ENCODE data around the gene PCLO.

PCLO gene

DNA sequence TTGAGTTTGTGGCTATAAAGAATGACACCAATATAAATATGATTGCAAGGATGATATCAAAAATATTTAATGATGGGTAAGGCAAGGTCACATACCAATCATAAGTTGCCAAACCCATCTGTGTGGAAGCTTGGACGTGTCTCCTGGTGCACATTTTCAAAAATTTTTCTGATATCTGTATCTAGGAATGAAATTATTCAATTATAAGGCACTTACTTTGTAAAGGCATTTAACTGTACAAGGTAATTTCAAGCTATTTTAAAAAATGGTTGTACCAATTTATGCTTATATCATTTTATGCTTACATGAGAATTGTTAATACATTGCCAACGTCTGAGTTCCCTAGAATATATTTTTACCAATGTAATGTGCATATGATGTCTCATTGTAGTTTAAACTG, 412.7 kb downstream of the PCLO start:
- H3K9me3 ChIP-seq (ENCODE audit: insufficient read depth, low read depth, low read length), result no peaks in the 10 kb centered on the region
- no peaks in the 10 kb centered on the region for H3K27me3 ChIP-seq (ENCODE audit: insufficient read depth, low read length)
- no peak overlapping the region for H3K4me3 ChIP-seq (ENCODE audit: low read length)
- no peak overlapping the region for H3K9ac ChIP-seq (ENCODE audit: low read depth, low read length)
- no peaks in the 10 kb centered on the region for H3K36me3 ChIP-seq (ENCODE audit: insufficient read depth, low read depth, low read length)
- H3K4me1 ChIP-seq (ENCODE audit: insufficient read depth, low read length), result 0 out of 2 replicates have a peak, but pooled peaks cover 4% of the 10 kb centered on the region
- no peak overlapping the region for H3K27ac ChIP-seq (ENCODE audit: low read length)

DNA sequence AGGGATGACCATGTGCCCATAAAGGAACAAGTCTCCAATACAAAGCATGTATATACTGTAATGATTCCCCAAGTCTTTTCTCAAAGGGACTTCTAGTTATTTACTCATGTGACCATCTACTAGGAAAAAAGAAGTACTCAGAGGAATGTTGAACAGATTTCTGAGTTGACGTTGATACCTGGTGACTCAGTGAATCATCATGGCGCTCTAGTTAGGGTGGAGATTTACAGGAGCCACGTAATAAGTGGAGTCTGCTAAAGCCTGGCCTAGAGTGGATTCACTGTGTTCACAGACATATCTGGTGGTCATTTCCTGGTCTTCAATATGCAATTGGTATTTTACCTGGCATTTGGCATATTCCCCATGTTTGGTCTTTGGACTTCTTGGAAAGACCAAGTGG, 416.9 kb downstream of the PCLO start:
- Histone ChIP-seq H3K9ac (ENCODE audit: low read depth, low read length) (no peak overlapping the region), H3K27ac (ENCODE audit: low read length) (no peak overlapping the region), H3K4me1 (ENCODE audit: insufficient read depth, low read length) (peaks cover 13% of the 10 kb centered on the region; the same call in 1 of the 2 replicates), H3K4me3 (ENCODE audit: low read length) (no peak overlapping the region), H3K36me3 (ENCODE audit: insufficient read depth, low read depth, low read length) (no peaks in the 10 kb centered on the region), H3K27me3 (ENCODE audit: insufficient read depth, low read length) (no peaks in the 10 kb centered on the region), H3K9me3 (ENCODE audit: insufficient read depth, low read depth, low read length) (no peaks in the 10 kb centered on the region)

DNA sequence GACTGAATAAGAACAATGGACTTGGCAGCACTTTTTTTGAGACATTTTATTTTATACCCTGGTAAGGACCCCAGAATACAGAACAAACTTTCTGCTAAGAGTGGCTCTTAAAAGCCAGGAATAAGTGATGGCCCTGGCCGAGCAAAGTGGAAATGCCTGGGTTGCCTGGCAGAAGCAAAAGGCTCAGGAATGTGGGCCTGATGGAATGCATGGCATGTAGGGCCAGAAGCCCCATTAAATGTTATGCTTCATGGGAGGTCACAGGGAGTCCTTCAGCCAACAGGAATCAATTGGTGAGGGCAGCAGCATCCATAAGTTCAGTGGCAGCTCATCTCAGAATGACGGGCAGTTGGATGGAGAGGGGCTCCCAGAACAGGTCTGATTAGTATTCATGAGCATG, 417.6 kb downstream of the PCLO start:
- no peaks in the 10 kb centered on the region for H3K27me3 ChIP-seq (ENCODE audit: insufficient read depth, low read length)
- no peaks in the 10 kb centered on the region for H3K9me3 ChIP-seq (ENCODE audit: insufficient read depth, low read depth, low read length)
- no peak overlapping the region for H3K9ac ChIP-seq (ENCODE audit: low read depth, low read length)
- no peak overlapping the region for H3K4me3 ChIP-seq (ENCODE audit: low read length)
- no peaks in the 10 kb centered on the region for H3K36me3 ChIP-seq (ENCODE audit: insufficient read depth, low read depth, low read length)
- H3K27ac ChIP-seq (ENCODE audit: low read length), result no peak overlapping the region
- H3K4me1 ChIP-seq (ENCODE audit: insufficient read depth, low read length), result peaks cover 13% of the 10 kb centered on the region; the same call in 1 of the 2 replicates

DNA sequence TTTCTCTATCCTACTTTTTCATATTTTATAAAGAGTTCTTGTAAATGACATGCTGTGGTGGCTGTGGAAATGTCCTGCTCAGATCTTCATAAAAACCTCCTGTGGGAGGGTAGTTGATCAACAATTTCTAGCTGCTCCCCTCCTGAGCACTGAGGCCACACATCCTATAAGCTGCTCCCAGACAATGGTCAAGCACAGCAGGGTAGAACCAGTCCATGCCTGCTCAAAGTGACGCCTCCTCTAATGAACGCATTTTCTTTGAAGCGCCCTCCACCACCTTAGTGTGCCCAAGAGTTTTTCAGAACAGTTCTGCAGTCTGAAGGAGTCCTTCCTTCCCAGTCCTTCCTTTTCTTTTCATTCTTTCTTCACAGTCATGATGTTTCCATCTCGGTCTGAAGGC, 420.5 kb downstream of the PCLO start:
- no peaks in the 10 kb centered on the region for H3K36me3 ChIP-seq (ENCODE audit: insufficient read depth, low read depth, low read length)
- no peaks in the 10 kb centered on the region for H3K27me3 ChIP-seq (ENCODE audit: insufficient read depth, low read length)
- peaks cover 13% of the 10 kb centered on the region; the same call in 1 of the 2 replicates for H3K4me1 ChIP-seq (ENCODE audit: insufficient read depth, low read length)
- no peak overlapping the region for H3K4me3 ChIP-seq (ENCODE audit: low read length)
- no peak overlapping the region for H3K9ac ChIP-seq (ENCODE audit: low read depth, low read length)
- no peaks in the 10 kb centered on the region for H3K9me3 ChIP-seq (ENCODE audit: insufficient read depth, low read depth, low read length)
- H3K27ac ChIP-seq (ENCODE audit: low read length), result no peak overlapping the region

DNA sequence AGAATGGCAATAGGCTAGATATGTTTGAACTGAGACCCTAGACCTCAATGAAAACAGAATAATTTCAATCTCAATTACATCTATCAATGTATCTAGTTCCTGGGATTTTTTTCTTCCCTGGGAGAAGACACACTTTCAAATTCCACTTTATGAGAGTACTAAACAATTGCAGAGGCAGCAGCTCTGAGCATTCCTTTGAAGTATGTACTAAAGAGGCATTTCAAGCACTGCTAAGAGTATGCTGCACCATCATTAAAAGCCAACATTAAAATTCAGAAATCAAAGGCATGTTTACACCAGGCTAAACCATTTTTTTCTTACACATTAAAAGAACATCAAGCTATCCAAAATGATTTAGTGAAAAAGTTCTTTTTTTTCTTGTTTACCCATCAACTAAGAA, 421.2 kb downstream of the PCLO start:
- no peaks in the 10 kb centered on the region for H3K9me3 ChIP-seq (ENCODE audit: insufficient read depth, low read depth, low read length)
- H3K9ac ChIP-seq (ENCODE audit: low read depth, low read length), result no peak overlapping the region
- H3K27me3 ChIP-seq (ENCODE audit: insufficient read depth, low read length), result no peaks in the 10 kb centered on the region
- no peak overlapping the region for H3K27ac ChIP-seq (ENCODE audit: low read length)
- no peaks in the 10 kb centered on the region for H3K36me3 ChIP-seq (ENCODE audit: insufficient read depth, low read depth, low read length)
- H3K4me1 ChIP-seq (ENCODE audit: insufficient read depth, low read length), result peaks cover 13% of the 10 kb centered on the region; the same call in 1 of the 2 replicates
- no peak overlapping the region for H3K4me3 ChIP-seq (ENCODE audit: low read length)

DNA sequence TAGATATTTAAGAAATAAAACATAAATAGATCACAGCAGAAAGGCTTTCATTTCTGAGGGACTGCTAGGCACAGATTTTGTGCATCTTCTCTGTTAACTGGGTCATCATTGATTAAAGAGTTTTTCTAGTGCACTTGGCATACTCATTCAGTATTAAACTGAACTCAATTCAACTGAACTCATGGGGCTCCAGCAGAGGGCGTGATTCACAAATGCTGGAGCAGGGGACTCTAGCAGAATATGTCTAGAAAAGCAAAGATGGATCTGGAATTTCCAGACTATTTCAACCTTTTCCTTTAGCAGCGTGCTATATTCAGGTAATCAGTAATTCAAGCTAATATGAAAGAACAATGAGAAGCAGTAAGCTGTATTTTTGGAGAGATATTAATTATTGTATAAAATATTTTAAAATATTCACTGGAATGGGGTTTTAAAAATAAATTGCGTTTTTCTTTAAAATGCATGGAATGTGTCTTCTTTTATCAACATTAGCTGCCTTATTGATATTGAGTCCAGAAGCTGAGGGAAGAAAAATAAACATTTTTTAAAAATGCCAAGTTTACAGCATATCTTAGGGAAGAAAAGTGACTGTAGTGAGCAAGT, 422.3 kb downstream of the PCLO start:
- Histone ChIP-seq H3K27ac (ENCODE audit: low read length) (no peak overlapping the region), H3K9ac (ENCODE audit: low read depth, low read length) (no peak overlapping the region), H3K36me3 (ENCODE audit: insufficient read depth, low read depth, low read length) (no peaks in the 10 kb centered on the region), H3K4me3 (ENCODE audit: low read length) (no peak overlapping the region), H3K4me1 (ENCODE audit: insufficient read depth, low read length) (peaks cover 12% of the 10 kb centered on the region; the same call in 1 of the 2 replicates), H3K27me3 (ENCODE audit: insufficient read depth, low read length) (no peaks in the 10 kb centered on the region), H3K9me3 (ENCODE audit: insufficient read depth, low read depth, low read length) (no peaks in the 10 kb centered on the region)

DNA sequence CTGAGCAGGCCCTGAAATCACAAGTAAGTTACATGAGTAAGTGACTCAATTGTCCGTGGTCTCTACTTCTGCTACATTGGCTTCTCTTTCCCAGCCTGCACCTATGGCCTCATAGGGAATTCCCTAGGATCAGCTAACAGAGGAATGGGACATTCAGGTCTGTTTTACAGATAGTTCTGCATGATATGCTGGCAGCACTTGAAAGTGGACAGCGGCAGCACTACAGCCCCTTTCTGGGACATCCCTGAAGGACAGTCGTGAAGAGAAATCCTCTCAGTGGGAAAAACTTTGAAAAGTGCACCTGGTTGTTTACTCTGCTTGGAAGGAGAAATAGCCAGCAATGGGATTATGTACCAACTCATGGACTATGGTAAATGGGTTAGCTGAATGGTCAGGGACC, 426.1 kb downstream of the PCLO start:
- no peaks in the 10 kb centered on the region for H3K9me3 ChIP-seq (ENCODE audit: insufficient read depth, low read depth, low read length)
- H3K27me3 ChIP-seq (ENCODE audit: insufficient read depth, low read length), result no peaks in the 10 kb centered on the region
- no peaks in the 10 kb centered on the region for H3K4me1 ChIP-seq (ENCODE audit: insufficient read depth, low read length)
- H3K36me3 ChIP-seq (ENCODE audit: insufficient read depth, low read depth, low read length), result no peaks in the 10 kb centered on the region
- H3K4me3 ChIP-seq (ENCODE audit: low read length), result no peak overlapping the region
- H3K27ac ChIP-seq (ENCODE audit: low read length), result no peak overlapping the region
- no peak overlapping the region for H3K9ac ChIP-seq (ENCODE audit: low read depth, low read length)

DNA sequence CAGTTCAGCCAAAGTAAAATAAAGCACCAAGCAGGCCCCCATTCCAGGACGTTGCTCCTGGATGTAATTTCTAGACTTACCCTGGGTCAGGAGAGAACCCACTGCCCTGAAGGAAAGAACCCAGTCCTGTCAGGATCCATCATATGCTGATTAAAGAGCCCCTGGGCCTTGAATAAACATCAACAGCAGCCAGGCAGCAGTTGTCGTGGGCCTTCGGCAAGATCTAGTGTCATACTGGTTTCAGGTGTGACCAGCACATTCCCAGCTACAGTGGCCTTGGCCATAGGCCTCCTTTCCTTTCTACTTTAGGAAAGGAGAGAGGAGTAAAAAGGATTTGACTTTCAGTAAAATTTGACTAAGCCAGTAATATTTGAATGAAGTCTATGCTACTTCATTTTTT, 430.0 kb downstream of the PCLO start:
- H3K27ac ChIP-seq (ENCODE audit: low read length), result no peak overlapping the region
- no peaks in the 10 kb centered on the region for H3K4me1 ChIP-seq (ENCODE audit: insufficient read depth, low read length)
- H3K9me3 ChIP-seq (ENCODE audit: insufficient read depth, low read depth, low read length), result no peaks in the 10 kb centered on the region
- H3K36me3 ChIP-seq (ENCODE audit: insufficient read depth, low read depth, low read length), result no peaks in the 10 kb centered on the region
- no peak overlapping the region for H3K4me3 ChIP-seq (ENCODE audit: low read length)
- H3K9ac ChIP-seq (ENCODE audit: low read depth, low read length), result no peak overlapping the region
- H3K27me3 ChIP-seq (ENCODE audit: insufficient read depth, low read length), result no peaks in the 10 kb centered on the region

DNA sequence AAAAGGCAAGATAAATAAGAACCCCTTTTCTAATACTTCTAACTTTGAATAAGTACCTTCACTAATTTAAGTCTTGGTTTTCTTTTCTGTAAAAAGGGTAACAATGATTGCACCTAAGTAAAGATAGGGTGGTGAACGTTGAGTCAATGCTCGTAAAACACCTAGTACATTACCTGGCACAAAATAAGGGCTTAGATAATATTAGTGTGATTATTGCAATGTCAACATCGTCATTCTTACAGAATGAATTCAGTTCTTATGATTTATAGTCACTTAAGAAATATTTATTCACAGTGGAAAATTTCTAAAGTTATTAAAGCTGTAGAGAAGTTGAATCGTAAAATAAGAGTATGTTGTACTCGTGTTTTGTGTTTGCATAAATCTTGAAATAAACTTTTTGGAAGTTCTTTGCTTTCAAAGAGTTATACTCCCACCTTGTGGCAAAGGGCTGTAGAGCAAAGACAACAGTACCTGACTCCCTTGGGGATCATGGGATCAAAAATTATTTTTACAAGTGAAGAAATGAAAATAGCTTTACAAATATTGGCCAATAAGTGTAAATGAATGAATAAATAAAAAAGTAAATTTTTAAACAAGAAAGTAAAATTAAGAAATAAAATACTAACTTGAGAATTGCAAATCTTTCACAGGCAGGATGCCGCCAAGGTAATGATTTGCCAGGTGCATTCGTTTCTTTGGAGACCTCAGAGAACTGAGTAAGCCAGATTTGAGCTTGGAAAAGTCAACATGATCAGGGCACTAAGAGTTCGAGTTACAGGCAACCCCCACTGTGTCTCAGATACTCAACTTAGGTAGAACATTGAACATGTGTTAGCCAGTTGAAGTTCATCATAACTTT, 433.3 kb downstream of the PCLO start:
- Histone ChIP-seq H3K9ac (ENCODE audit: low read depth, low read length) (no peak overlapping the region), H3K4me3 (ENCODE audit: low read length) (no peak overlapping the region), H3K27ac (ENCODE audit: low read length) (no peak overlapping the region), H3K27me3 (ENCODE audit: insufficient read depth, low read length) (no peaks in the 10 kb centered on the region), H3K36me3 (ENCODE audit: insufficient read depth, low read depth, low read length) (no peaks in the 10 kb centered on the region), H3K4me1 (ENCODE audit: insufficient read depth, low read length) (no peaks in the 10 kb centered on the region), H3K9me3 (ENCODE audit: insufficient read depth, low read depth, low read length) (no peaks in the 10 kb centered on the region)

DNA sequence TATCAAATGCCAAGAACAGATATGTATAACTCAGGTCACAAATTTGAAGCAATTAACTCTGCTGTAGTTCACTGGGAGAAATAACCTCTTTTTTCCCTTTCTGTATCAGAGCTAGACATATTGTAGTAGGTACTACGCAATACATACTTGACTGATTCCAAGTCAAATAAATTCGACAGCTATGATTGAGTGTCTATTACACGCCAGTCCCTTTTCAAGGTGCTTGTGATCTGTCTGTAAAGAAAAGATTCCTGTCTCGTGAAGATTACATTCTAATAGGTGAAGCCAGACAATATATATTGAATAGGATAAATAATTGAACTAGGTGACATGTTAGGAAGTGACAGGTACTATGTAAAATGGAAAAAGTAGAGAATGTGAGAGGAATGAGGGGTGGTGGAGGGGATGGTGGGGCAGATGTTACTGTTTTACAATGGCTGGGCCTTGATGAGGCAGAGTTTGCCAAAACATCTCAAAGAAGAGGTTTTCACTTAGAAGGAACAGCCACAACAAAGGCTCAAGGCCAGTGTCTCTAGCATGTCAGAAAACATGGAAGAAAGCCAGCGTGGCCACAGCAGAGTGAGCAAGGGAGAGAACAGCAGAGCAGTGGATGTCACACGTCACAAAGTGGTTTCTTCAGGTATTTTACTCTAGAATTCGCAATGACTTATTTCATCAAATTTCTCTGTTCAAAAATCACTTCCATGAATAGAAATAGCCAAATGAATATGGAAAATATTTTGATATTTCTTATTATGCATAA, 436.5 kb downstream of the PCLO start:
- H3K4me3 ChIP-seq (ENCODE audit: low read length), result no peak overlapping the region

DNA sequence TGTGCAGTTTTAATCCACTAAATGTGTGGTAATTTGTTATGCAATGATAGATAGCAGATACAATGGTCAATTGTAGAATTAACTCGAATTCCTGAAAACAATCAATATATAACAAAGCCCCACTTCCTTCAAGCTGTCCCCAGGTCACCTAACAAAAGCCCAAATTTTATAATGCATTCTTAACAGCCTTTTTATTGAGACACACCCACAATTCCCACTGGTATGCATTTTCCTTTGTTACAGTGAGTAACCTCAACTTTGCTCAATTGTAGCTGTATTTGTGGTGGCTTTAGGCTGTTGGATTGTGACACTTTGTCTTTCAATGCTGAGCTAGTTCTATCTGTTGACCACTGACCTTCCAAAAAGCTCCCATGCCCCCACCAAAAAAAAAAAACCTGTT, 439.3 kb downstream of the PCLO start:
- Histone ChIP-seq H3K27ac (ENCODE audit: low read length) (no peak overlapping the region), H3K4me3 (ENCODE audit: low read length) (no peak overlapping the region), H3K27me3 (ENCODE audit: insufficient read depth, low read length) (no peaks in the 10 kb centered on the region), H3K36me3 (ENCODE audit: insufficient read depth, low read depth, low read length) (no peaks in the 10 kb centered on the region), H3K9ac (ENCODE audit: low read depth, low read length) (no peak overlapping the region), H3K4me1 (ENCODE audit: insufficient read depth, low read length) (peaks cover 12% of the 10 kb centered on the region), H3K9me3 (ENCODE audit: insufficient read depth, low read depth, low read length) (no peaks in the 10 kb centered on the region)

More for the DNA sequence above, 436.5 kb downstream of the PCLO start:
- H3K9me3 ChIP-seq (ENCODE audit: insufficient read depth, low read depth, low read length), result no peaks in the 10 kb centered on the region
- no peaks in the 10 kb centered on the region for H3K36me3 ChIP-seq (ENCODE audit: insufficient read depth, low read depth, low read length)
- peaks cover 12% of the 10 kb centered on the region for H3K4me1 ChIP-seq (ENCODE audit: insufficient read depth, low read length)
- H3K27me3 ChIP-seq (ENCODE audit: insufficient read depth, low read length), result no peaks in the 10 kb centered on the region
- H3K27ac ChIP-seq (ENCODE audit: low read length), result no peak overlapping the region
- no peak overlapping the region for H3K9ac ChIP-seq (ENCODE audit: low read depth, low read length)
